ENCODE data around the gene ADAMTS18.
"Not testable (repeated sequence)": the region's sequence is repeated elsewhere in the genome, so short reads cannot be mapped to it uniquely, and the experiment has no call there.

The ADAMTS18 gene

DNA sequence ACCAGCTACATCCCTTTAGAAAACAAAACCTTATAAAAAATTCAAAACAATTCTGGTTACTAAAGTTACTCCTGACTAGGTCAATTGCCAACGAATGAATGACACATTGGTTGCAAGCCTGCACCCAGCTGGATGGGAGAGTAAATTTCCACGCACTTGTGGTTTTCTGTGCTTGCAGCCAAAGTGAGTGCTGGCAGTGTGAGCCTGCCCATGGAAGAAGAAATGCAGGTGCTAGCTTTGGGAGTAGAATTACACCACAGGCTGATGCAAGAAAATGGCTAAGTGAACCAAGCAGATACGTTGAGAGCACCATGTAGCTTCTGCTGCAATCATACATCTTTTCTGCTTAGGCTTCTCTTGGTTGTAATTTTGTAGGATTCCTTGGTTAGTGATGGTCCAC, 161.0 kb downstream of the ADAMTS18 start:
- Histone ChIP-seq H3K27ac (replicated peaks) (0 out of 2 replicates have a peak overlapping the region, but pooled peaks have one; percentile 32), H3K27me3 (ENCODE audit: insufficient read depth, poor library complexity, severe bottlenecking) (no peaks in the 10 kb centered on the region), H3K4me3 (replicated peaks; ENCODE audit: insufficient read depth, low read length) (no peak overlapping the region)
- peak; percentile 3 to 77 for DNase-seq (ENCODE audit: low read depth in 1 of 2, low spot score in 1 of 2)
- TF ChIP-seq POLR2AphosphoS5 (IDR thresholded peaks at IDR 0.05; ENCODE audit: low read depth), result peak; percentile 66
- no peak for TF ChIP-seq GABPA (IDR thresholded peaks at IDR 0.05; ENCODE audit: low read depth)
- TF ChIP-seq, protein P1, sequence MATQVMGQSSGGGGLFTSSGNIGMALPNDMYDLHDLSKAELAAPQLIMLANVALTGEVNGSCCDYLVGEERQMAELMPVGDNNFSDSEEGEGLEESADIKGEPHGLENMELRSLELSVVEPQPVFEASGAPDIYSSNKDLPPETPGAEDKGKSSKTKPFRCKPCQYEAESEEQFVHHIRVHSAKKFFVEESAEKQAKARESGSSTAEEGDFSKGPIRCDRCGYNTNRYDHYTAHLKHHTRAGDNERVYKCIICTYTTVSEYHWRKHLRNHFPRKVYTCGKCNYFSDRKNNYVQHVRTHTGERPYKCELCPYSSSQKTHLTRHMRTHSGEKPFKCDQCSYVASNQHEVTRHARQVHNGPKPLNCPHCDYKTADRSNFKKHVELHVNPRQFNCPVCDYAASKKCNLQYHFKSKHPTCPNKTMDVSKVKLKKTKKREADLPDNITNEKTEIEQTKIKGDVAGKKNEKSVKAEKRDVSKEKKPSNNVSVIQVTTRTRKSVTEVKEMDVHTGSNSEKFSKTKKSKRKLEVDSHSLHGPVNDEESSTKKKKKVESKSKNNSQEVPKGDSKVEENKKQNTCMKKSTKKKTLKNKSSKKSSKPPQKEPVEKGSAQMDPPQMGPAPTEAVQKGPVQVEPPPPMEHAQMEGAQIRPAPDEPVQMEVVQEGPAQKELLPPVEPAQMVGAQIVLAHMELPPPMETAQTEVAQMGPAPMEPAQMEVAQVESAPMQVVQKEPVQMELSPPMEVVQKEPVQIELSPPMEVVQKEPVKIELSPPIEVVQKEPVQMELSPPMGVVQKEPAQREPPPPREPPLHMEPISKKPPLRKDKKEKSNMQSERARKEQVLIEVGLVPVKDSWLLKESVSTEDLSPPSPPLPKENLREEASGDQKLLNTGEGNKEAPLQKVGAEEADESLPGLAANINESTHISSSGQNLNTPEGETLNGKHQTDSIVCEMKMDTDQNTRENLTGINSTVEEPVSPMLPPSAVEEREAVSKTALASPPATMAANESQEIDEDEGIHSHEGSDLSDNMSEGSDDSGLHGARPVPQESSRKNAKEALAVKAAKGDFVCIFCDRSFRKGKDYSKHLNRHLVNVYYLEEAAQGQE (IDR thresholded peaks at IDR 0.05; ENCODE audit: insufficient replicate concordance, low read depth), result no peak

DNA sequence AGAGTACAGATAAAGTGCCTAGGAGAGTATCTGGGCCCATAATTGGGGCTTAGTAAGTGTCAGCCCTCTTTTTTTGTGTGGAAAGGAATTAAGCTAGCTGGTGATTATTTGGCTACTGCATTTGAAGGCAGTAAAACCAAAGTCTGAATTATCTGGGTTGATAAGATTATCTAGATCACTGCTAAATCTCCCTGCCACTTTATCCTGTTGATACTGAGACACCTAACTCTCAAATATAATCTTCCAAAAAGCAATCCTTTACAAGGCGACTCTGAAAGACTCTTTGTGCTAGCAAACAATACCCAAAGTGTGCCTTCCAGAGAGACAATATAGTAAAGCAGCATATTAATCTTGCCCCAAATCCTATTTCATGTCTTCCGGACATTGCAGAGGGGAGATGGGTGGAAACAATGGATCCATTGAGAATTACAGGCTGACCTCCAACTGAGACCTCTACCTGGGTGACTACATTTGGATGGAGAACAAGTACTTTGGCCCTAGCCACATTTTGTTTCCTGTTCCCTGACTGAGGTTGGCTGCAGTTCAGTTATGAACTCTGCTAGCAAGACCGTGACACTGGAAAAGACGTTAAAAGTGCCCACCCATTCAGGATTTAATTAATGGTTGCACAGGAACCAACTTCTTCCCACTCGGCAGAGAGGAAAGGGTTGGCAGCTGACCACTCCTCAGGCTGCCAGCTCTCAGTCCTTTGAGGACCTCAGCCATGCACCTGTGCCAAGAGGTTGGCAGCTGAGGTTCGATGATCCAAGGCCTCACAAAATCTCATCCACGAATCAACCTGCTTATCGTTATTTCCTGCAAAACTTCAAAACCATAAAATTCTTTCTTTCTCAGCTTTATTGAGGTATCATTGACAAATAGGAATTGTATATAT, 163.1 kb downstream of the ADAMTS18 start:
- Histone ChIP-seq H3K27me3 (ENCODE audit: insufficient read depth, poor library complexity, severe bottlenecking) (no peaks in the 10 kb centered on the region), H3K4me3 (replicated peaks; ENCODE audit: insufficient read depth, low read length) (no peak overlapping the region), H3K27ac (replicated peaks) (no peak overlapping the region)
- no peak for DNase-seq (ENCODE audit: low read depth in 1 of 2, low spot score in 1 of 2)
- no peak for TF ChIP-seq SPI1 (IDR thresholded peaks at IDR 0.05; ENCODE audit: borderline replicate concordance, low read depth)
- no peak for TF ChIP-seq GABPA (IDR thresholded peaks at IDR 0.05; ENCODE audit: low read depth)
- TF ChIP-seq POLR2AphosphoS5 (IDR thresholded peaks at IDR 0.05; ENCODE audit: low read depth), result no peak
- TF ChIP-seq, protein P1 (IDR thresholded peaks at IDR 0.05; ENCODE audit: insufficient replicate concordance, low read depth), result no peak
- TF ChIP-seq, protein P2, sequence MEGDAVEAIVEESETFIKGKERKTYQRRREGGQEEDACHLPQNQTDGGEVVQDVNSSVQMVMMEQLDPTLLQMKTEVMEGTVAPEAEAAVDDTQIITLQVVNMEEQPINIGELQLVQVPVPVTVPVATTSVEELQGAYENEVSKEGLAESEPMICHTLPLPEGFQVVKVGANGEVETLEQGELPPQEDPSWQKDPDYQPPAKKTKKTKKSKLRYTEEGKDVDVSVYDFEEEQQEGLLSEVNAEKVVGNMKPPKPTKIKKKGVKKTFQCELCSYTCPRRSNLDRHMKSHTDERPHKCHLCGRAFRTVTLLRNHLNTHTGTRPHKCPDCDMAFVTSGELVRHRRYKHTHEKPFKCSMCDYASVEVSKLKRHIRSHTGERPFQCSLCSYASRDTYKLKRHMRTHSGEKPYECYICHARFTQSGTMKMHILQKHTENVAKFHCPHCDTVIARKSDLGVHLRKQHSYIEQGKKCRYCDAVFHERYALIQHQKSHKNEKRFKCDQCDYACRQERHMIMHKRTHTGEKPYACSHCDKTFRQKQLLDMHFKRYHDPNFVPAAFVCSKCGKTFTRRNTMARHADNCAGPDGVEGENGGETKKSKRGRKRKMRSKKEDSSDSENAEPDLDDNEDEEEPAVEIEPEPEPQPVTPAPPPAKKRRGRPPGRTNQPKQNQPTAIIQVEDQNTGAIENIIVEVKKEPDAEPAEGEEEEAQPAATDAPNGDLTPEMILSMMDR (IDR thresholded peaks at IDR 0.05; ENCODE audit: insufficient read depth, low read length), result no peak

DNA sequence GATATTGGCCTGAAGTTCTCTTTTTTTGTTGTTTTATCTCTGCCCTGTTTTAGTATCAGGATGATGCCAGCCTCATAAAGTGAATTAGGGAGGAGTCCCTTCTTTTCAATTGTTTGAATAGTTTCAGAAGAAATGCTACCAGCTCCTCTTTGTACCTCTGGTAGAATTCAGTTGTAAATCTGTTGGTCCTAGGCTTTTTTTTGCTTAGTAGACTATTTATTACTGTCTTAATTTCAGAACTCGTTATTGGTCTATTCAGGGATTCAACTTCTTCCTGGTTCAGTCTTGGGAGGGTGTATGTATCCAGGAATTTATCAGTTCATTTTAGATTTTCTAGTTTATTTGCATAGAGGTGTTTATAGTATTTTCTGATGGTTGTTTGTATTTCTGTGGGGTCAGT, 168.6 kb downstream of the ADAMTS18 start:
- H3K4me3 ChIP-seq (replicated peaks; ENCODE audit: insufficient read depth, low read length); DNase-seq (ENCODE audit: low read depth in 1 of 2, low spot score in 1 of 2); H3K27ac ChIP-seq (replicated peaks); H3K27me3 ChIP-seq (ENCODE audit: insufficient read depth, poor library complexity, severe bottlenecking): not testable (repeated sequence)

DNA sequence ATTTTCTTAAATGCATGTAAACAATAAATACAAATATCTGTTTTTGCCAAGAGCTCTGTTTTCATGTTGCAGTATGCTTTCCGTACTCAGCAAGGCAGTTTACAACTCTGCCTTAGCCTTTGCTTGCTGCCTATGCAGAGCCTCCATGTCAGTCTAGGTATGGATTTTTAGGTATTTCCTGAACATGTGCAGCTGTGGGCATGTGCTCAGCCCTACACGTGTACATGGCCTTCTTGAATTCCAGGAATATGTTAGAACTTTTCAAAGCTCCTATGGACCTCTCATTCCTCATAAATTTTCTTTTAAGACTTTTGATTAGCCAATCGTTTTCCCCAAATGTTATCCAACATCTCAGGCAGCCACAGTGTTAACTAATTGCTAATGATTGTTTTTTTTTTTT, 171.9 kb downstream of the ADAMTS18 start:
- no peak overlapping the region for H3K4me3 ChIP-seq (replicated peaks; ENCODE audit: insufficient read depth, low read length)
- no peaks in the 10 kb centered on the region for H3K27me3 ChIP-seq (ENCODE audit: insufficient read depth, poor library complexity, severe bottlenecking)
- H3K27ac ChIP-seq (replicated peaks), result no peak overlapping the region
- TF ChIP-seq SPI1 (IDR thresholded peaks at IDR 0.05; ENCODE audit: borderline replicate concordance, low read depth) (no peak), POLR2AphosphoS5 (IDR thresholded peaks at IDR 0.05; ENCODE audit: low read depth) (no peak), GABPA (IDR thresholded peaks at IDR 0.05; ENCODE audit: low read depth) (no peak)
- TF ChIP-seq, protein P2 (IDR thresholded peaks at IDR 0.05; ENCODE audit: insufficient read depth, low read length), result no peak
- TF ChIP-seq, protein P1 (IDR thresholded peaks at IDR 0.05; ENCODE audit: insufficient replicate concordance, low read depth), result no peak
- DNase-seq (ENCODE audit: low read depth in 1 of 2, low spot score in 1 of 2), result no peak
